Measurements from ENCODE around the gene C2CD4D.

The C2CD4D gene

GRCh38 chr1:151803915-151804314 is 35.7 kb downstream of the C2CD4D start:
- no peak overlapping the region for H2AFZ ChIP-seq (ENCODE audit: low read length, unreplicated experiment)
- H3K79me2 ChIP-seq (ENCODE audit: control insufficient read depth, insufficient read depth, low read length, unreplicated experiment): no peaks in the 10 kb centered on the region
- peaks cover 98% of the 10 kb centered on the region for H3K27me3 ChIP-seq (ENCODE audit: insufficient read depth, low read length)
- H3K4me3 ChIP-seq (ENCODE audit: low read depth, low read length): no peak overlapping the region
- H3K4me1 ChIP-seq (ENCODE audit: control insufficient read depth, insufficient read depth, low read length, unreplicated experiment): no peaks in the 10 kb centered on the region
- H3K36me3 ChIP-seq (ENCODE audit: insufficient read depth, low read length): no peaks in the 10 kb centered on the region
- H3K27ac ChIP-seq (ENCODE audit: low read depth, low read length): no peak overlapping the region

- Histone ChIP-seq H2AFZ (ENCODE audit: low read length, unreplicated experiment) (no peak overlapping the region), H3K36me3 (ENCODE audit: insufficient read depth, low read length) (no peaks in the 10 kb centered on the region), H3K4me3 (ENCODE audit: low read depth, low read length) (no peak overlapping the region), H3K79me2 (ENCODE audit: control insufficient read depth, insufficient read depth, low read length, unreplicated experiment) (no peaks in the 10 kb centered on the region), H3K4me1 (ENCODE audit: control insufficient read depth, insufficient read depth, low read length, unreplicated experiment) (no peaks in the 10 kb centered on the region), H3K27ac (ENCODE audit: low read depth, low read length) (no peak overlapping the region), H3K27me3 (ENCODE audit: insufficient read depth, low read length) (peaks cover 98% of the 10 kb centered on the region)
Observed at GRCh38 chr1:151803164-151803563, 36.5 kb downstream of the C2CD4D start.

GRCh38 chr1:151802372-151802771 is 37.2 kb downstream of the C2CD4D start:
- H3K36me3 ChIP-seq (ENCODE audit: insufficient read depth, low read length): no peaks in the 10 kb centered on the region
- no peak overlapping the region for H2AFZ ChIP-seq (ENCODE audit: low read length, unreplicated experiment)
- no peaks in the 10 kb centered on the region for H3K4me1 ChIP-seq (ENCODE audit: control insufficient read depth, insufficient read depth, low read length, unreplicated experiment)
- H3K4me3 ChIP-seq (ENCODE audit: low read depth, low read length): no peak overlapping the region
- peaks cover 97% of the 10 kb centered on the region for H3K27me3 ChIP-seq (ENCODE audit: insufficient read depth, low read length)
- H3K79me2 ChIP-seq (ENCODE audit: control insufficient read depth, insufficient read depth, low read length, unreplicated experiment): no peaks in the 10 kb centered on the region
- no peak overlapping the region for H3K27ac ChIP-seq (ENCODE audit: low read depth, low read length)

GRCh38 chr1:151801846-151802245 is 37.8 kb downstream of the C2CD4D start:
- Histone ChIP-seq H3K79me2 (ENCODE audit: control insufficient read depth, insufficient read depth, low read length, unreplicated experiment) (no peaks in the 10 kb centered on the region), H3K36me3 (ENCODE audit: insufficient read depth, low read length) (no peaks in the 10 kb centered on the region), H3K27me3 (ENCODE audit: insufficient read depth, low read length) (peaks cover 91% of the 10 kb centered on the region), H2AFZ (ENCODE audit: low read length, unreplicated experiment) (no peak overlapping the region), H3K4me3 (ENCODE audit: low read depth, low read length) (no peak overlapping the region), H3K4me1 (ENCODE audit: control insufficient read depth, insufficient read depth, low read length, unreplicated experiment) (no peaks in the 10 kb centered on the region), H3K27ac (ENCODE audit: low read depth, low read length) (no peak overlapping the region)

GRCh38 chr1:151801310-151801820 is 38.3 kb downstream of the C2CD4D start:
- H3K79me2 ChIP-seq (ENCODE audit: control insufficient read depth, insufficient read depth, low read length, unreplicated experiment): no peaks in the 10 kb centered on the region
- H3K4me1 ChIP-seq (ENCODE audit: control insufficient read depth, insufficient read depth, low read length, unreplicated experiment): no peaks in the 10 kb centered on the region
- H3K36me3 ChIP-seq (ENCODE audit: insufficient read depth, low read length): no peaks in the 10 kb centered on the region
- no peak overlapping the region for H3K4me3 ChIP-seq (ENCODE audit: low read depth, low read length)
- H3K27me3 ChIP-seq (ENCODE audit: insufficient read depth, low read length): peaks cover 87% of the 10 kb centered on the region
- H2AFZ ChIP-seq (ENCODE audit: low read length, unreplicated experiment): no peak overlapping the region
- no peak overlapping the region for H3K27ac ChIP-seq (ENCODE audit: low read depth, low read length)

GRCh38 chr1:151800830-151801229 is 38.8 kb downstream of the C2CD4D start:
- no peak overlapping the region for H2AFZ ChIP-seq (ENCODE audit: low read length, unreplicated experiment)
- H3K27me3 ChIP-seq (ENCODE audit: insufficient read depth, low read length): peaks cover 87% of the 10 kb centered on the region
- no peaks in the 10 kb centered on the region for H3K36me3 ChIP-seq (ENCODE audit: insufficient read depth, low read length)
- H3K79me2 ChIP-seq (ENCODE audit: control insufficient read depth, insufficient read depth, low read length, unreplicated experiment): no peaks in the 10 kb centered on the region
- no peaks in the 10 kb centered on the region for H3K4me1 ChIP-seq (ENCODE audit: control insufficient read depth, insufficient read depth, low read length, unreplicated experiment)
- H3K27ac ChIP-seq (ENCODE audit: low read depth, low read length): no peak overlapping the region
- H3K4me3 ChIP-seq (ENCODE audit: low read depth, low read length): no peak overlapping the region

- Histone ChIP-seq H3K36me3 (ENCODE audit: insufficient read depth, low read length) (no peaks in the 10 kb centered on the region), H2AFZ (ENCODE audit: low read length, unreplicated experiment) (no peak overlapping the region), H3K27ac (ENCODE audit: low read depth, low read length) (no peak overlapping the region), H3K27me3 (ENCODE audit: insufficient read depth, low read length) (peaks cover 73% of the 10 kb centered on the region), H3K4me1 (ENCODE audit: control insufficient read depth, insufficient read depth, low read length, unreplicated experiment) (no peaks in the 10 kb centered on the region), H3K79me2 (ENCODE audit: control insufficient read depth, insufficient read depth, low read length, unreplicated experiment) (no peaks in the 10 kb centered on the region), H3K4me3 (ENCODE audit: low read depth, low read length) (no peak overlapping the region)
Observed at GRCh38 chr1:151799179-151800022, 40.2 kb downstream of the C2CD4D start.

- Histone ChIP-seq H2AFZ (ENCODE audit: low read length, unreplicated experiment) (no peak overlapping the region), H3K4me1 (ENCODE audit: control insufficient read depth, insufficient read depth, low read length, unreplicated experiment) (no peaks in the 10 kb centered on the region), H3K4me3 (ENCODE audit: low read depth, low read length) (no peak overlapping the region), H3K36me3 (ENCODE audit: insufficient read depth, low read length) (no peaks in the 10 kb centered on the region), H3K27ac (ENCODE audit: low read depth, low read length) (no peak overlapping the region), H3K27me3 (ENCODE audit: insufficient read depth, low read length) (peaks cover 64% of the 10 kb centered on the region), H3K79me2 (ENCODE audit: control insufficient read depth, insufficient read depth, low read length, unreplicated experiment) (no peaks in the 10 kb centered on the region)
Observed at GRCh38 chr1:151798571-151798970, 41.0 kb downstream of the C2CD4D start.

GRCh38 chr1:151790940-151791651 is 48.5 kb downstream of the C2CD4D start:
- peaks cover 2% of the 10 kb centered on the region; the same call in 1 of the 2 replicates for H3K27me3 ChIP-seq (ENCODE audit: insufficient read depth, low read length)

GRCh38 chr1:151790071-151790939 is 49.3 kb downstream of the C2CD4D start, which contains the start of gene TDRKH:
TSS of gene TDRKH (minus strand) at chr1:151790500. CDS start at chr1:151783022, 7,478 bp downstream.
- Histone ChIP-seq H2AFZ (ENCODE audit: low read length, unreplicated experiment) (peak within 1 kb of the TSS; percentile 85), H3K27ac (ENCODE audit: low read depth, low read length) (no peak within 1 kb of the TSS), H3K4me1 (ENCODE audit: control insufficient read depth, insufficient read depth, low read length, unreplicated experiment) (no peaks in the 10 kb centered on the region), H3K36me3 (ENCODE audit: insufficient read depth, low read length) (no peaks in the 10 kb centered on the region), H3K4me3 (ENCODE audit: low read depth, low read length) (peak within 1 kb of the TSS; percentile 86), H3K79me2 (ENCODE audit: control insufficient read depth, insufficient read depth, low read length, unreplicated experiment) (no peaks in the 10 kb centered on the region), H3K27me3 (ENCODE audit: insufficient read depth, low read length) (peaks cover 7% of the 10 kb centered on the region)

More at GRCh38 chr1:151790940-151791651, 48.5 kb downstream of the C2CD4D start:
- Histone ChIP-seq H3K79me2 (ENCODE audit: control insufficient read depth, insufficient read depth, low read length, unreplicated experiment) (no peaks in the 10 kb centered on the region), H3K36me3 (ENCODE audit: insufficient read depth, low read length) (no peaks in the 10 kb centered on the region), H3K27ac (ENCODE audit: low read depth, low read length) (no peak overlapping the region), H3K4me1 (ENCODE audit: control insufficient read depth, insufficient read depth, low read length, unreplicated experiment) (no peaks in the 10 kb centered on the region), H2AFZ (ENCODE audit: low read length, unreplicated experiment) (peak overlapping the region; percentile 85), H3K4me3 (ENCODE audit: low read depth, low read length) (peak overlapping the region; percentile 86)
